Cardiac muscle cell (in vitro differentiated cells and primary cell): ENCODE measurements around the gene PLXNB3. TPM values are rescaled to one million over a fixed set of nuclear protein-coding genes. Genes with fewer than 3 reads are reported as not detected.

ENCODE experiments used
- DNase-seq, 2 donors: peaks; one replicate each; pipeline versions ENCODE4 v3.0.0 to v3.0.0-alpha.2; 2010 to 2017; ENCODE audit warnings: low read depth in 1 of 2, low spot score in 1 of 2
- H3K27ac ChIP-seq: fragments of 200-600 bp; sonication (generic); 2 replicates; pipeline ENCODE4 v1.5.1; 2016
- H3K27me3 ChIP-seq: fragments of 200-600 bp; sonication (generic); 2 replicates; pipeline ENCODE4 v1.6.0; 2016; ENCODE audit warnings: control low read depth
- H3K36me3 ChIP-seq: fragments of 200-600 bp; sonication (generic); 2 replicates; pipeline ENCODE4 v1.5.1; 2016; ENCODE audit warnings: control low read depth
- H3K4me1 ChIP-seq: fragments of 200-600 bp; sonication (generic); 2 replicates; pipeline ENCODE4 v1.8.1; 2017; ENCODE audit warnings: low read depth, mild to moderate bottlenecking, mixed run types
- H3K4me3 ChIP-seq: fragments of 200-600 bp; sonication (generic); 2 replicates; pipeline ENCODE4 v1.5.1; 2016; ENCODE audit warnings: mild to moderate bottlenecking
- H3K9me3 ChIP-seq: fragments of 200-600 bp; sonication (generic); 2 replicates; pipeline ENCODE4 v1.5.1; 2017; ENCODE audit warnings: low read depth, mild to moderate bottlenecking, control low read depth
- polyA plus RNA-seq: library from polyadenylated mRNA; unstranded; fragments of >200 nt; fragmentation: Nextera tagmentation; extraction: Ambion mirVana; gene quantifications from 2 replicates; pipeline ENCODE4 v1.2.1, GENCODE V29; 2016
- total RNA-seq: library from RNA; depleted of rRNA; stranded (reverse); fragments of >200 nt; gene quantifications from 2 replicates; pipeline ENCODE4 v1.2.3, GENCODE V29; 2016
- TF ChIP-seq, protein P1 (sequence below): IDR thresholded peaks from 2 replicates; pipeline ENCODE4 v1.5.1; 2012; ENCODE audit warnings: low read depth, mild to moderate bottlenecking, low read length

Gene PLXNB3
- total and polyA plus RNA-seq, 2 experiments from 2014 or later = 0.48 to 1.4 TPM

GRCh38 chrX:153781428-153782047, 17.5 kb downstream of the PLXNB3 start:
- H3K9me3 ChIP-seq = no peaks in the 10 kb centered on the region
- no peaks in the 10 kb centered on the region for H3K4me1 ChIP-seq
- TF ChIP-seq, protein P1, sequence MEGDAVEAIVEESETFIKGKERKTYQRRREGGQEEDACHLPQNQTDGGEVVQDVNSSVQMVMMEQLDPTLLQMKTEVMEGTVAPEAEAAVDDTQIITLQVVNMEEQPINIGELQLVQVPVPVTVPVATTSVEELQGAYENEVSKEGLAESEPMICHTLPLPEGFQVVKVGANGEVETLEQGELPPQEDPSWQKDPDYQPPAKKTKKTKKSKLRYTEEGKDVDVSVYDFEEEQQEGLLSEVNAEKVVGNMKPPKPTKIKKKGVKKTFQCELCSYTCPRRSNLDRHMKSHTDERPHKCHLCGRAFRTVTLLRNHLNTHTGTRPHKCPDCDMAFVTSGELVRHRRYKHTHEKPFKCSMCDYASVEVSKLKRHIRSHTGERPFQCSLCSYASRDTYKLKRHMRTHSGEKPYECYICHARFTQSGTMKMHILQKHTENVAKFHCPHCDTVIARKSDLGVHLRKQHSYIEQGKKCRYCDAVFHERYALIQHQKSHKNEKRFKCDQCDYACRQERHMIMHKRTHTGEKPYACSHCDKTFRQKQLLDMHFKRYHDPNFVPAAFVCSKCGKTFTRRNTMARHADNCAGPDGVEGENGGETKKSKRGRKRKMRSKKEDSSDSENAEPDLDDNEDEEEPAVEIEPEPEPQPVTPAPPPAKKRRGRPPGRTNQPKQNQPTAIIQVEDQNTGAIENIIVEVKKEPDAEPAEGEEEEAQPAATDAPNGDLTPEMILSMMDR = no peak
- no peak overlapping the region for H3K27ac ChIP-seq
- H3K27me3 ChIP-seq = no peaks in the 10 kb centered on the region
- no peaks in the 10 kb centered on the region for H3K36me3 ChIP-seq
- H3K4me3 ChIP-seq = no peak overlapping the region
- DNase-seq = no peak

GRCh38 chrX:153782313-153782712, 18.3 kb downstream of the PLXNB3 start:
- TF ChIP-seq, protein P1 = no peak
- Histone ChIP-seq H3K4me3 (no peak overlapping the region), H3K27ac (no peak overlapping the region), H3K9me3 (no peaks in the 10 kb centered on the region), H3K4me1 (no peaks in the 10 kb centered on the region), H3K36me3 (no peaks in the 10 kb centered on the region), H3K27me3 (no peaks in the 10 kb centered on the region)
- DNase-seq = no peak

GRCh38 chrX:153782871-153783270, 18.8 kb downstream of the PLXNB3 start:
- DNase-seq = no peak
- Histone ChIP-seq H3K4me1 (no peaks in the 10 kb centered on the region), H3K9me3 (no peaks in the 10 kb centered on the region), H3K4me3 (no peak overlapping the region), H3K27ac (no peak overlapping the region), H3K36me3 (no peaks in the 10 kb centered on the region), H3K27me3 (no peaks in the 10 kb centered on the region)
- TF ChIP-seq, protein P1 = no peak

GRCh38 chrX:153783378-153784013, 19.4 kb downstream of the PLXNB3 start:
- no peak for DNase-seq
- no peaks in the 10 kb centered on the region for H3K27me3 ChIP-seq
- no peaks in the 10 kb centered on the region for H3K9me3 ChIP-seq
- H3K4me3 ChIP-seq = no peak overlapping the region
- no peak overlapping the region for H3K27ac ChIP-seq
- no peaks in the 10 kb centered on the region for H3K4me1 ChIP-seq
- H3K36me3 ChIP-seq = no peaks in the 10 kb centered on the region
- TF ChIP-seq, protein P1 = no peak

DNA sequence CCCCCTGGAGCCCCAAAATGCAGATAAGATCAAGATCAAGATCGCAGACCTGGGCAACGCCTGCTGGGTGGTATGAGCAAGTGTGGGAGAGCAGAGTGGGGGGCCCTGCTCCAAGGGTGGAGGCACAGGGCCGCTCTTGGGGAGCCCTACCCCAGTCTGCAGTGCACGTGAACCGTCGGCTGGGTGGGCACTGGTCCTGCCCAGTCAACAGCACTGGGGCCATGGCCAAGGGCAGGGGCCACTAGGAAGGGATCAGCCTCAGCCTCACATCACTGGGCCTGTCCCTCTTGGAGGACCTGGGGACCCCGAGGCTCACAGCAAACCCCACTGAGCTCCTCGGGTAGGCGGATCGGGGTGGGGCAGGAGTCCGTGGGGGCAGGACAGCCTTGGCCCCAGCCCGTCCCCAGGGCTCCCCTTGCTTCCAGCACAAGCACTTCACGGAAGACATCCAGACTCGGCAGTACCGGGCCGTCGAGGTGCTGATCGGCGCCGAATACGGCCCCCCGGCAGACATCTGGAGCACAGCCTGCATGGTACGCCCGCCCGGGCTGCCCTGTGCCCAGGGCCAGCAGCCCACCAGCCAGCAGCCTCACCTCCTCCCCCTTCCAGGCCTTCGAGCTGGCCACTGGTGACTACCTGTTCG, 20.4 kb downstream of the PLXNB3 start:
- no peaks in the 10 kb centered on the region for H3K36me3 ChIP-seq
- no peaks in the 10 kb centered on the region for H3K4me1 ChIP-seq
- H3K27me3 ChIP-seq = no peaks in the 10 kb centered on the region
- no peak overlapping the region for H3K27ac ChIP-seq
- TF ChIP-seq, protein P1 = no peak
- H3K4me3 ChIP-seq = no peak overlapping the region
- no peak for DNase-seq
- no peaks in the 10 kb centered on the region for H3K9me3 ChIP-seq
